ENCODE measurements around the gene STPG1.

Gene STPG1

GRCh38 chr1:24369801-24370200 lies 43.8 kb downstream of the STPG1 start:
- no peak for DNase-seq (ENCODE audit: low read depth)

GRCh38 chr1:24369199-24369598 lies 44.4 kb downstream of the STPG1 start:
- DNase-seq (ENCODE audit: low read depth) = no peak

GRCh38 chr1:24366707-24367106 lies 46.9 kb downstream of the STPG1 start:
- no peak for DNase-seq (ENCODE audit: low read depth)

- peak; percentile 78 for DNase-seq (ENCODE audit: low read depth)
These were observed 48.5 kb downstream of the STPG1 start for GRCh38 chr1:24364975-24365678.

- DNase-seq (ENCODE audit: low read depth) = no peak
These were observed 49.0 kb downstream of the STPG1 start for GRCh38 chr1:24364605-24364974.

GRCh38 chr1:24363994-24364393 lies 49.6 kb downstream of the STPG1 start:
- no peak for DNase-seq (ENCODE audit: low read depth)

- peak; percentile 92 for DNase-seq (ENCODE audit: low read depth)
These were observed 50.5 kb downstream of the STPG1 start for GRCh38 chr1:24362982-24363614.

- no peak for DNase-seq (ENCODE audit: low read depth)
These were observed 51.2 kb downstream of the STPG1 start for GRCh38 chr1:24362396-24362795.

- DNase-seq (ENCODE audit: low read depth) = no peak
These were observed 51.8 kb downstream of the STPG1 start for GRCh38 chr1:24361811-24362210.

GRCh38 chr1:24360681-24361080 lies 52.9 kb downstream of the STPG1 start:
- DNase-seq (ENCODE audit: low read depth) = no peak

GRCh38 chr1:24357038-24357437 lies 56.5 kb downstream of the STPG1 start:
- no peak for DNase-seq (ENCODE audit: low read depth)

GRCh38 chr1:24355466-24355865 lies 58.1 kb downstream of the STPG1 start:
- no peak for DNase-seq (ENCODE audit: low read depth)

GRCh38 chr1:24353292-24353891 lies 60.2 kb downstream of the STPG1 start:
- no peak for DNase-seq (ENCODE audit: low read depth)

GRCh38 chr1:24351918-24352627 lies 61.5 kb downstream of the STPG1 start:
- no peak for DNase-seq (ENCODE audit: low read depth)

- no peak for DNase-seq (ENCODE audit: low read depth)
These were observed 62.3 kb downstream of the STPG1 start for GRCh38 chr1:24351247-24351646.

- no peak for DNase-seq (ENCODE audit: low read depth)
These were observed 63.7 kb downstream of the STPG1 start for GRCh38 chr1:24349891-24350290.

- DNase-seq (ENCODE audit: low read depth) = no peak
These were observed 65.4 kb downstream of the STPG1 start for GRCh38 chr1:24348196-24348595.

GRCh38 chr1:24347159-24347934 lies 66.2 kb downstream of the STPG1 start:
- no peak for DNase-seq (ENCODE audit: low read depth)

GRCh38 chr1:24345334-24345733 lies 68.2 kb downstream of the STPG1 start:
- no peak for DNase-seq (ENCODE audit: low read depth)

GRCh38 chr1:24344090-24344742 lies 69.4 kb downstream of the STPG1 start:
- no peak for DNase-seq (ENCODE audit: low read depth)

- DNase-seq (ENCODE audit: low read depth) = no peak
These were observed 70.0 kb downstream of the STPG1 start for GRCh38 chr1:24343412-24344089.

Measured in fibroblast of the conjunctiva (primary cell).